ENCODE data around the gene CLASP1.
"Not testable (repeated sequence)": the region's sequence is repeated elsewhere in the genome, so short reads cannot be mapped to it uniquely, and the experiment has no call there.

Gene CLASP1

GRCh38 chr2:121298476-121298875 is 350.8 kb downstream of the CLASP1 start:
- FAIRE-seq = no peak

DNA sequence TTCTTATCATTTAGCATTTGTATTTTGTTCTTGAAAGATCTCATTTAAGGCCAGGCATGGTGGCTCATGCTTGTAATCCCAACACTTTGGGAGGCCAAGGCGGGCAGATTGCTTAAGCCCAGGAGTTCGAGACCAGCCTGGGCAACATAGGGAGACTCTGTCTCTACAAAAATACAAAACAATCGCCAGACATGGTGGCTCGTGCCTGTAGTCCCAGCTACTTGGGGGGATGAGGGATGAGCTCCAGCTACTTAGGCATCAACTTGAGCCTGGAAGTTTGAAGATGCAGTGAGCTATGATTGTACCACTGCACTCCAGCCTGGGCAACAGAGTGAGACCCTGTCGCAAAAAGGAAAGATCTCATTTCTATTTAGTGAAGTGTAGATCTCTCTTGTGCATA is 351.4 kb downstream of the CLASP1 start:
- FAIRE-seq = not testable (repeated sequence)

DNA sequence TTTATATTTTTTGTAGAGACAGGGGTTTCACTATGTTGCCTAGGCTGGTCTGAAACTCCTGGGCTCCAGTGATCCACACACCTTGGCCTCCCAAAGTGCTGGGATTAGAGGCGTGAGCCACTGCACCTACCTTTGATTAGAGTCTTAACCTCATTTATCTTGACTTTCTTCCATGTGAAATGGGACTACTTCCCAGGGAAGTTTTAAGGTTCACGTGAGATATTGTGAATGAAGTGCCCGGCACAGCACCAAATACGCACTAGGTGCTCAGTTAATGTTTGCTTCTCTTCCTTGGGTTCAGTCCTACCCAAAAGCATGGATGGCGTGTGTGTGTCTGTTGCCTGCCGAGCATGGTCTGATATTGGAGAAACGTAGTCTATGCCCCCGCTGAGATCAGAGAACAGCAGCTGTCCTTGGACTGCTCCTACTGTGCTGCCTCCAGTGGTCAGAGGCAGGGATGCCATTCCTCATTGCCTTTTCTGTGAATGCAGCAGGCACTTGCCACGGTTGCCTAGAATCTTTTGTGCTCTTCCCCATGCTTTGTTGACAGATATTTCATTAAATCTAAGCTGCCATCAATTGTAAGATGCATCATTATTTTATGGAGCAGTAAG is 351.9 kb downstream of the CLASP1 start:
- FAIRE-seq = peak; percentile 60

DNA sequence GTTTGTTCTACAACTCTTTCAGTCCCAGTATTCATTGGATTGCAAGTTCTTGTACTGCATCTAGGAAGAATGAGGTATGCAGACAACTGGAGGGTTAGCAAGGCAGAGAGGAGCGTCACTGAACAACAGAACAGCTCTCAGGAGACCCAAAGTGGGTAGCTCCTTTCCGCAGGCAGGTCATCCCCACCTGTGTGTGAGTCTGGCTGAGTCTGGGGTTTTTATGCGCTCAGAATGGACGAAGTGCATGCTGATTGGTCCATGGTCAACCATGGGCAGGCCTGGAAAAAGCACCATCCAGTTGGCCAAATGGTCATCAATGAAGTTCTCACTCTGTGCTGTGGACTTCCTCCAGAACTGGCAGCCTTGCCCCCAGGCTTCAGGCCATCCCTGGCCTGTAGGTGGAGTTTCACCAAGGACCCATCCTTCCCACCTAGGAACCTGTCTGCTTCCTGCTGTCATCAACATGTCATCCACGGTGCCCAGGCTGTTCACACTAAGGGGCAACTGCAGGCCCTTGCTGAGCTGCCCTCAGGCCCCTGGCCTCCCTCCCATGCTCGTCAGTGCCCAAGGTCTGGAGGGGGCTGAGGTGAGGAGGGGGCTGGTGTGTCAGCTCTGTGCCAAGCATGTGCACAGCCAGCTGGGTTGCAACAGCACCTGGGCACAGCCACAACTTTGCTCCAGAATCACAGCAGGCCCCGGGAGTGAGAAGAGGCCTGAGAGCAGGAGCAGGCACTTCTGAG is 353.2 kb downstream of the CLASP1 start:
- FAIRE-seq = no peak

- FAIRE-seq = no peak
These were observed 354.1 kb downstream of the CLASP1 start for GRCh38 chr2:121294881-121295840.

DNA sequence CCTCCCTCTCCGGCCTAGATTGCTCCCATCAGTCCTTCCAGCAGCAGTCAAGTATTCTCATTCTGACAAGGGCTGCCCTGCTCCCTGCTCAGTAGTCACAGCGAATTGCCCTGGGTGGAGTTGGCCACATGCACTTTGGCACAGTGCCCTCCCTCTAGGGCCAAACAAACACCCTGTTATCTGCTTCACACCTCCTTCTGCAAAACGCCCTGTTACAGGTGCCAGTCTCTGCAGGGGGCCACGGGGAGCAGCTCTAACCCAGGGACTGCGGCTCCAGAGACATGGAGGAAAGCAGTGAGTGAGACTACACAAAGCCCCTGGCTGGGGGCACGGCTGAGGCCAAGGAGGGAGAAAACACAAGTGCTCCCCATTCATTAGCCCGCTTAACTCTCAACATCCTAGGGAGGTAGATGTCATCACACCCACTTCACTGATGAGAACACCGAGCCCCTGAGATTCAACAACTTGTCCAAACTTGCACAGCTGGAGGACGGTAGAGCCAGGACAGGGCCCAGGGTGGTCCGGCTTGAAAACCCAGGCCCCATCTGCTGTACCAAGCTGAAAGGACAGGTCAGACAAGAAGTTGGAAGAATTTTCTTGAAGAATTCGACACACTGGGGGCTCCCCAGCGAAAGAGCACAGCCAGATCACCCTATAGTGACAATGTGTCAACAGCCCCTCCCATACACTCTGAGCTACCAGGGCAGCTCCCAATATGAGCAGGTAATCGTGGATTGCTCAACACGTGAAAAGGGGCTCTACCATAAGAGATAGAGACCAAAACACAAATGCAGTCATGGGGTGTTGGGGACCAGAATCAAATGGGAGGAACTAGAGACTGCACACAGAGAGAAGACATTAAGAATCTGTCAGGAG is 355.6 kb downstream of the CLASP1 start:
- FAIRE-seq = no peak

DNA sequence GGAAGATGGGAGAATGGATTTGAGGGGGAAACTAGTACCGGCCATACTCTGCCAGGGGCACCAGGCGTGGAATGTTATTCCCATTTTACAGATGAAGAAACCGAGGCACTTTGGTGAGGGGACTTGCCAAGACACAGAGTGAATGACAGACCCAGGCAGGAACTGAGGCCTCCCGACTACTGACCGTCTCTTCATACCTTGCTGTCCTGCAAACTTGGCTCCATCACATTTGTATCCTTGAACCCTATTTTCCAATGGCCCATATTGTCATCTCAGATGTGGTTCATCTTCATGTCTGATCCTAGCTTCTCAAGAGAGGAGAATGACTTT is 358.0 kb downstream of the CLASP1 start:
- FAIRE-seq = no peak

- FAIRE-seq = no peak
These were observed 360.0 kb downstream of the CLASP1 start for GRCh38 chr2:121289271-121289670.

- no peak for FAIRE-seq
These were observed 360.6 kb downstream of the CLASP1 start for GRCh38 chr2:121288454-121289231.

DNA sequence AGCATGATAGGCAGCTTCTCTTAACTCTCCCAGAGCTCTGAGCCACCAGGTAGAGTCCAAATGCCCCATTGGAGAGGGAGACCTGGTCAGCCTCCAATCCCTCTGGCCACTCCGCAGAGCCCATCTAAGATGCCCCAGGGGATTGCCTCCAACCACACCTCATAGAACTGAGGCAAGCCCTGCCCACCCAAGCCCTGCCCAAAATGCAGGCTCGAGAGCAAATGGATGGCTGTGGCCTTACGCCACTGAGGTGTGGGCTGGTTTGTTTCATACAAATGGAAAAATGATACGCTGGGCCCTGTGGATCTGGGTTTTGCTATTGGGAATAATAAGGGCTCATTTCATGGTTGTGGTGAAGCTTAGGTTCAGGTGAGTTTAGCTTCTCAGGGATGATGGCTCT is 361.3 kb downstream of the CLASP1 start:
- FAIRE-seq = no peak
